K562 treated with DMSO at 1 percent for 4 hours (cell line): Measurements from ENCODE around the gene RELCH. TPM values are rescaled to one million over a fixed set of nuclear protein-coding genes. Genes with fewer than 3 reads are reported as not detected.

ENCODE experiments used
- total RNA-seq: library from RNA; unstranded; fragments of 300-600 nt; gene quantifications from 2 replicates; pipeline ENCODE4 v1.2.3, GENCODE V29; 2022; ENCODE audit not compliant: insufficient read depth

RELCH gene
- total RNA-seq: 3.2 and 4.0 TPM in 2 replicates

GRCh38 chr18:62186774-62187542 lies at the start of gene RELCH, which contains the start of gene PIGN:
Gene RELCH, plus strand, starts transcription at chr18:62187255. Its CDS starts 251 bp downstream, at chr18:62187506.
Gene PIGN, minus strand, starts transcription at chr18:62187056. Its CDS starts 25,703 bp downstream, at chr18:62161353.

GRCh38 chr18:62324917-62325805 lies 138.1 kb downstream of the RELCH start, which contains the start of gene TNFRSF11A:
Gene TNFRSF11A, plus strand, starts transcription at chr18:62325310. Its CDS starts 43 bp downstream, at chr18:62325353.

Other genes starting within 250 kb of the RELCH start
- 7.8 and 12.8 TPM in 2 replicates for gene PIGN, start 199 bp upstream of the RELCH start, total RNA-seq
- gene TNFRSF11A, start 138.1 kb downstream of the RELCH start, total RNA-seq: not detected in 2 replicates